Smooth muscle cell of the umbilical artery (primary cell): ENCODE results near the gene EVPL. TPM values are rescaled to one million over a fixed set of nuclear protein-coding genes. Genes with fewer than 3 reads are reported as not detected.

Source experiments
- total RNA-seq: library from RNA; depleted of rRNA; stranded (reverse); fragments of >200 nt; gene quantifications from 2 replicates; pipeline ENCODE4 v1.2.3, GENCODE V29; 2014

Gene EVPL
- not detected in 2 replicates for total RNA-seq

GRCh38 chr17:76027159-76027839 lies at the start of gene EVPL:
TSS of gene EVPL (minus strand) at chr17:76027306. CDS start at chr17:76027198, 108 bp downstream.

GRCh38 chr17:76074390-76075363 lies 47.6 kb upstream of the EVPL start, which contains the start of gene GALR2:
TSS of gene GALR2 (plus strand) at chr17:76074781. CDS start at chr17:76074884, 103 bp downstream.

GRCh38 chr17:76072148-76072858 lies 45.2 kb upstream of the EVPL start, which contains the start of gene SRP68:
TSS of gene SRP68 (minus strand) at chr17:76072517. CDS start at chr17:76072491, 26 bp downstream.

GRCh38 chr17:76000755-76001521 lies 26.2 kb downstream of the EVPL start, which contains the start of gene CDK3:
TSS of gene CDK3 (plus strand) at chr17:76000855. CDS start at chr17:76001426, 571 bp downstream.

GRCh38 chr17:75978938-75979704 lies 48.0 kb downstream of the EVPL start, which contains the start of the genes ACOX1 and TEN1:
TSS of gene ACOX1 (minus strand) at chr17:75979166. CDS start at chr17:75979073, 93 bp downstream.
TSS of gene TEN1 (plus strand) at chr17:75979240. CDS start at chr17:75986193, 6,953 bp downstream.

Other genes with a start within 250 kb of the EVPL start
- gene UNK, start 242.5 kb downstream of the EVPL start, total RNA-seq = 13.1 and 15.9 TPM in 2 replicates
- gene UNC13D, start 182.9 kb downstream of the EVPL start, total RNA-seq = 0.83 and 2.4 TPM in 2 replicates
- 29.7 and 39.2 TPM in 2 replicates for gene WBP2, start 172.0 kb downstream of the EVPL start, total RNA-seq
- gene TRIM47, start 148.7 kb downstream of the EVPL start, total RNA-seq = 3.9 and 6.6 TPM in 2 replicates
- 19.0 and 19.1 TPM in 2 replicates for gene TRIM65, start 130.4 kb downstream of the EVPL start, total RNA-seq
- gene MRPL38, start 122.4 kb downstream of the EVPL start, total RNA-seq = 31.2 and 37.1 TPM in 2 replicates
- gene FBF1, start 86.3 kb downstream of the EVPL start, total RNA-seq = 13.2 and 14.0 TPM in 2 replicates
- gene ACOX1, start 48.1 kb downstream of the EVPL start, total RNA-seq = 71.0 and 92.1 TPM in 2 replicates
- gene TEN1, start 48.1 kb downstream of the EVPL start, total RNA-seq = 12.6 and 13.7 TPM in 2 replicates
- 2.7 and 5.2 TPM in 2 replicates for gene CDK3, start 26.5 kb downstream of the EVPL start, total RNA-seq
- 41.3 and 66.1 TPM in 2 replicates for gene SRP68, start 45.2 kb upstream of the EVPL start, total RNA-seq
- gene GALR2, start 47.5 kb upstream of the EVPL start, total RNA-seq = not detected in 2 replicates
- under 0.01 TPM in 1 of 2 replicates, not detected in the other for gene ZACN, start 51.9 kb upstream of the EVPL start, total RNA-seq
- gene EXOC7, start 76.5 kb upstream of the EVPL start, total RNA-seq = 89.7 and 107 TPM in 2 replicates
- gene FOXJ1, start 113.9 kb upstream of the EVPL start, total RNA-seq = not detected in 2 replicates
- 0.05 and 1.8 TPM in 2 replicates for gene RNF157, start 213.2 kb upstream of the EVPL start, total RNA-seq
- 1.2 and 2.1 TPM in 2 replicates for gene UBALD2, start 238.0 kb upstream of the EVPL start, total RNA-seq